CD4-positive, alpha-beta T cell treated with Interleukin-2 at 100 ng/mL for 4 hours (primary cell): ENCODE measurements around the gene OR4D2.

Experiments
- DNase-seq: peaks from one replicate; pipeline ENCODE4 v3.0.0-alpha.2; 2020; ENCODE audit warnings: low spot score

The OR4D2 gene

DNA sequence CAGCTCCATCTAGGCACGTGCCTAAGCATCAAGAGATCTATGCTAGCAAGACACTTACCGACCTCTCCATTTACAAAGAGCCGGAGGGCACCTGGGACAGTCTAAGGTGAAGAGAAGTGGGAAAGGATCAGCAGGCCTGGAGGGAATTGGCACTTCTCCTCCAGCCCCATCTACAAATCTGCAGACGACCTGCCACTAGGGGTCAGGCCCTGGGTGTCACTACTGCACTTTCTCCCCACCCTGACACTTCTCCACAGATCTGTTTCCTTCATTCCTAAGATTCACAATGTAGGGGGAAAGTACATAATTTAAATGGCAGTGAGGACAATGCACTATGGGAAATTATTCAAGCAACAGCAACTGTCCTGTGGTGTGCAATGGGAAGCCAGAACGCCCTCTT lies 44.1 kb downstream of the OR4D2 start:
- no peak for DNase-seq

- no peak for DNase-seq
Measured at GRCh38 chr17:58215685-58216084, 48.9 kb downstream of the OR4D2 start.

GRCh38 chr17:58217766-58218165 lies 51.0 kb downstream of the OR4D2 start:
- no peak for DNase-seq

DNA sequence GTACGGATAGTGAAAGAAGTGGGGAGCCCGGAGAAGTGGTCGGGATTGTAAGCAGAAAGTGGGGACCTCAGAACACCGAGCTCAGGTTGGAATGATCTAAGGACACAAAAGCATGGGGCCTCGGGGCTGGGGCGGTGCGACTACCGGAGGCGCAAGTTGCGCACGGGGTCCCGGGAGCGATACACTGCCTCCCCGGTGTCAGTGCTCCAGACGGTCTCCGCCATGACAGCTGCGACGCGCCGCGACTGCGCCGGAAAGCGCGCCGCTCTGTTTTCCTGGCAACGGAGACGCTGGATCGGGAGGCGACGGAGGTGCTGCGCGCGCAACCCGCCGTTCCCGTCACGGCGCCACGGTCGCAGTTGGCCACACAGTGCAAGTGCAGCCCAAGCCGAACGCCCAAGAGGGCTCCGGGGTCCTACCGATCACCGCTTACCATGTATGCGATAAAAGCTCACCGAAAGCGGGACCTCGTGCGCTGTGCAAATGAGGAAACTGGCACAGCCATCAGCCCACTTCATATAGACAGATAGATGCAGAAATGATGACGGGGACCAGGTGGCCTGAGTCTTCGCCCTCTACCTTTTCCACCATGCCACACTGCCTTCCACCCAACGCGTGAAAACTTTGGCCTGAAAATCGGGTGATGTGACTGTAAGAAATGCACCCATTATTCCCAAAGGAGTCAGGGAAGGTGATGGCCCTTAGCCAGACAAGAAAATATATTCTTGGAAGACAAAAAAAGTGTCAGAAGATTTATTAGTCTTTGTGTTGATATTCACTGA lies 52.4 kb downstream of the OR4D2 start, which contains the start of gene MKS1:
Gene MKS1 (minus strand): TSS at position 249 of the 782 bp plus-strand sequence. CDS start 25 bp downstream, at position 224.
- DNase-seq: peak; percentile 96

- DNase-seq: no peak
Measured at GRCh38 chr17:58219789-58220183, 53.0 kb downstream of the OR4D2 start.
